Limb (tissue), 2 donors: ENCODE results near the gene FNDC3B.

ENCODE experiments used
- DNase-seq, 2 donors: peaks; one replicate each; pipeline ENCODE4 v3.0.0-alpha.2; 2016; ENCODE audit errors: extremely low spot score in 2 of 2

Gene FNDC3B

GRCh38 chr3:172186607-172187006, 147.2 kb downstream of the FNDC3B start:
- no peak for DNase-seq

- no peak for DNase-seq
Measured at GRCh38 chr3:172187511-172187910, 148.1 kb downstream of the FNDC3B start.

- no peak for DNase-seq
Measured at GRCh38 chr3:172188511-172188910, 149.1 kb downstream of the FNDC3B start.

- DNase-seq: no peak
Measured at GRCh38 chr3:172189213-172189612, 149.8 kb downstream of the FNDC3B start.

- DNase-seq: no peak
Measured at GRCh38 chr3:172189987-172190603, 150.7 kb downstream of the FNDC3B start.

- DNase-seq: no peak
Measured at GRCh38 chr3:172190980-172191379, 151.6 kb downstream of the FNDC3B start.

- DNase-seq: no peak
Measured at GRCh38 chr3:172191629-172192028, 152.3 kb downstream of the FNDC3B start.

- DNase-seq: no peak
Measured at GRCh38 chr3:172192830-172193415, 153.5 kb downstream of the FNDC3B start.

- no peak for DNase-seq
Measured at GRCh38 chr3:172193436-172193835, 154.1 kb downstream of the FNDC3B start.

- DNase-seq: peak in 1 of 2 donors; percentile 45
Measured at GRCh38 chr3:172194702-172195406, 155.5 kb downstream of the FNDC3B start.

- DNase-seq: no peak
Measured at GRCh38 chr3:172195407-172195754, 156.0 kb downstream of the FNDC3B start.

GRCh38 chr3:172197344-172197743, 158.0 kb downstream of the FNDC3B start:
- DNase-seq: no peak

- DNase-seq: no peak
Measured at GRCh38 chr3:172198428-172198827, 159.1 kb downstream of the FNDC3B start.

- DNase-seq: no peak
Measured at GRCh38 chr3:172199850-172200369, 160.5 kb downstream of the FNDC3B start.

GRCh38 chr3:172201136-172201869, 161.9 kb downstream of the FNDC3B start:
- DNase-seq: peak; percentile 85 to 87

- DNase-seq: peak in 1 of 2 donors; percentile 87
Measured at GRCh38 chr3:172201870-172202236, 162.5 kb downstream of the FNDC3B start.

- no peak for DNase-seq
Measured at GRCh38 chr3:172202797-172203196, 163.4 kb downstream of the FNDC3B start.

GRCh38 chr3:172203522-172204258, 164.3 kb downstream of the FNDC3B start:
- peak in 1 of 2 donors; percentile 47 for DNase-seq

GRCh38 chr3:172204716-172205115, 165.3 kb downstream of the FNDC3B start:
- no peak for DNase-seq

- DNase-seq: no peak
Measured at GRCh38 chr3:172208586-172209332, 169.4 kb downstream of the FNDC3B start.
